HepG2 (cell line): ENCODE results near the gene SUMO1. TPM values are rescaled to one million over a fixed set of nuclear protein-coding genes. Genes with fewer than 3 reads are reported as not detected.

Source experiments
- ASH2L ChIP-seq: fragments of 300-600, 200-600 bp; sonication (generic); IDR thresholded peaks from 2 replicates; pipeline ENCODE4 v1.7.0; 2017; ENCODE audit warnings: low read depth, mild to moderate bottlenecking, moderate library complexity, mixed read lengths, low read length; ENCODE audit not compliant: insufficient read length
- GATAD2A ChIP-seq: IDR thresholded peaks from 2 replicates; pipeline ENCODE4 v1.6.1; 2016
- HNF1A ChIP-seq, 2 experiments: sonication (generic) in 1 of 2; formaldehyde crosslinking in 1 of 2; IDR thresholded peaks; 2 replicates each; pipeline versions ENCODE4 v1.4.0 to v1.6.1; 2016 to 2020; ENCODE audit warnings: borderline replicate concordance in 1 of 2, low read depth in 1 of 2, mild to moderate bottlenecking in 1 of 2, missing genetic modification reagents in 1 of 2
- HNF4A ChIP-seq: sonication (generic); formaldehyde crosslinking; IDR thresholded peaks from 2 replicates; pipeline ENCODE4 v1.4.0; 2020; ENCODE audit warnings: missing genetic modification reagents
- REL ChIP-seq: sonication (generic); formaldehyde crosslinking; conservative IDR thresholded peaks from 2 replicates; pipeline ENCODE4 v1.8.0; 2022; ENCODE audit warnings: mild to moderate bottlenecking, missing genetic modification reagents, moderate library complexity
- SMARCC2 ChIP-seq: fragments of 450-650 bp; IDR thresholded peaks from 2 replicates; pipeline ENCODE4 v1.6.1; 2017; ENCODE audit warnings: antibody characterized with exemption, mild to moderate bottlenecking
- ZBTB10 ChIP-seq: sonication (generic); formaldehyde crosslinking; IDR thresholded peaks from 2 replicates; pipeline ENCODE4 v1.4.0; 2020; ENCODE audit warnings: missing genetic modification reagents, borderline replicate concordance
- ZBTB20 ChIP-seq: sonication (generic); formaldehyde crosslinking; IDR thresholded peaks from 2 replicates; pipeline ENCODE4 v1.8.1; 2023; ENCODE audit warnings: missing genetic modification reagents, low read depth, mild to moderate bottlenecking, borderline replicate concordance
- ZHX2 ChIP-seq, 2 experiments: sonication (generic) in 1 of 2; formaldehyde crosslinking in 1 of 2; IDR thresholded peaks; 2 replicates each; pipeline versions ENCODE4 v1.6.1 to v1.9.0; 2014 to 2022; ENCODE audit warnings: antibody characterized with exemption in 1 of 2, borderline replicate concordance in 1 of 2, inconsistent platforms in 1 of 2, low read depth in 1 of 2, missing genetic modification reagents in 1 of 2
- ZNF234 ChIP-seq: sonication (generic); formaldehyde crosslinking; conservative IDR thresholded peaks from 2 replicates; pipeline ENCODE4 v1.5.1; 2020; ENCODE audit warnings: mild to moderate bottlenecking, missing genetic modification reagents
- ZNF382 ChIP-seq: sonication (generic); formaldehyde crosslinking; IDR thresholded peaks from 2 replicates; pipeline ENCODE4 v1.5.0; 2020; ENCODE audit warnings: missing genetic modification reagents, mild to moderate bottlenecking, borderline replicate concordance
- ZNF484 ChIP-seq: sonication (generic); formaldehyde crosslinking; IDR thresholded peaks from 2 replicates; pipeline ENCODE4 v1.5.1; 2020; ENCODE audit warnings: mild to moderate bottlenecking, low read depth, missing genetic modification reagents, borderline replicate concordance
- ZNF577 ChIP-seq: sonication (generic); formaldehyde crosslinking; IDR thresholded peaks from 2 replicates; pipeline ENCODE4 v1.4.0; 2020; ENCODE audit warnings: mild to moderate bottlenecking, low read depth, missing genetic modification reagents, borderline replicate concordance
- polyA plus RNA-seq, 8 experiments: library from polyadenylated mRNA; depleted of rRNA in 3 of 8; stranded (reverse) in 7 of 8; unstranded in 1 of 8; fragments of >200 nt; fragmentation: Illumina TruSeq in 4 of 8; extraction: Trizol in 4 of 8; gene quantifications; 2 replicates each; pipeline versions ENCODE4 v1.2.1 to v1.2.3, GENCODE V29; 2011 to 2016; ENCODE audit warnings: low read depth in 4 of 8, missing spikeins in 1 of 8, mixed read lengths in 1 of 8; ENCODE audit not compliant: insufficient read depth in 1 of 8
- total RNA-seq, 5 experiments: library from RNA; depleted of rRNA; stranded (reverse); fragments of >200 nt; fragmentation: Illumina TruSeq; extraction: Trizol; gene quantifications; 2 replicates each; pipeline ENCODE4 v1.2.3, GENCODE V29; 2016; ENCODE audit warnings: low read depth in 1 of 5

The SUMO1 gene
- total and polyA plus RNA-seq, 2 of the 13 experiments (the other 11 are each of a cell fraction or from before 2014, with no cell fraction given) = 101 to 173 TPM

- TF ChIP-seq ZBTB10 (CRISPR knock-in tag) (no peak), HNF1A (IDR thresholded peaks at IDR 0.05; ENCODE audit: low read depth) (no peak), HNF1A (CRISPR knock-in tag; IDR thresholded peaks at IDR 0.05; ENCODE audit: borderline replicate concordance) (peak; percentile 64; the same call in 1 of the 2 replicates), ZNF234 (no peak), GATAD2A (CRISPR knock-in tag) (peak; percentile 70), ZNF577 (CRISPR knock-in tag) (no peak), ZHX2 (IDR thresholded peaks at IDR 0.05; ENCODE audit: low read depth) (peak; percentile 93), ZHX2 (CRISPR knock-in tag; IDR thresholded peaks at IDR 0.05; ENCODE audit: borderline replicate concordance) (no peak), REL (peak; percentile 95), ZNF484 (CRISPR knock-in tag) (no peak), ASH2L (peak; percentile 97), HNF4A (CRISPR knock-in tag) (no peak), ZBTB20 (CRISPR knock-in tag) (peak; percentile 29; the same call in 1 of the 2 replicates), ZNF382 (CRISPR knock-in tag) (no peak), SMARCC2 (no peak)
Observed at GRCh38 chr2:202238234-202239197, at the start of gene SUMO1 (continued).
